CD4-positive, alpha-beta T cell treated with Interleukin-4 for 1 hour (primary cell): ENCODE data around the gene ALG6.
A peak's percentile ranks its signal among the peaks of the same experiment; 100 is the strongest.

ENCODE experiments used
- DNase-seq, 2 donors: peaks; one replicate each; pipeline ENCODE4 v3.0.0-alpha.2; 2020 to 2022

The ALG6 gene

GRCh38 chr1:63367215-63368103 lies at the start of gene ALG6:
TSS of gene ALG6 (plus strand) at chr1:63367627. CDS start at chr1:63370978, 3,351 bp downstream.
- DNase-seq = peak; percentile 91 to 92

- DNase-seq = no peak
These were observed 49.6 kb upstream of the ALG6 start for GRCh38 chr1:63317817-63318152.

DNA sequence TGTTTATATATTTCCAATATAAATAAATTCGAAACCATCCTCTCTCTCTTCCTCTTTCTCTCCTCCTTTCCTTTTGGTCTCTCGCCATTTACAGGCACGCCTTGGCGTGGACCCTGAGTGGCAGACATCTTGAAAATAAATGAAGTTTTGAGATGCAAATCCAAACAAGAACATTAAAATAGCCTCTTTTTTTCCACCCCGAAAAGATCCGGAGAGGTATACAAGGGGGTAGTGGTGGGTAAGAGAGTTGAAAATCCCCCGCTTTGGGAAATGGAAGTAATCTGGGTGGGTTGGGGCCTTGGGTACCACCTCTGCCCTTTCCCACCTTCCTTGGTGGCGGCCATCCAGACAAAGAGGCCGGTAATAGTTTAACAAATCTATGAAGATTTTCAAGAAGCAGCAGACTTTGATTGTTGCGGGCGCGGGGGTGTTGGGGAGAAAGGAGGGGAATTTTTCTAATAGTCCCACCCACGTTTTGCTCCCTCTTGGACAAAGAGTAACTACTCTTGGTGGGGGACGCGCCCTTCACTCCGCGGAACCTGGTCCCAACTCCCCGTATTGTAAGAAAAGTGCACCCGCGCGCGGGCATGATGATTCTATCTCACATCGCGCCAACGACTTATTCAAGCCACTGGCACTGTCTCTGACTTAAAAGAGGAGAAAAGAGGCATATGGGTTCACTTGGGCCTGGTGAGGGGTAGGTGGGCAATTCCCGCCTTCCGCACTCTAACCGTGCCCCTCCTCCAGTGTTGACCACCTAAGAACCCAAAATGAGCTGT lies 49.0 kb upstream of the ALG6 start:
- no peak for DNase-seq

DNA sequence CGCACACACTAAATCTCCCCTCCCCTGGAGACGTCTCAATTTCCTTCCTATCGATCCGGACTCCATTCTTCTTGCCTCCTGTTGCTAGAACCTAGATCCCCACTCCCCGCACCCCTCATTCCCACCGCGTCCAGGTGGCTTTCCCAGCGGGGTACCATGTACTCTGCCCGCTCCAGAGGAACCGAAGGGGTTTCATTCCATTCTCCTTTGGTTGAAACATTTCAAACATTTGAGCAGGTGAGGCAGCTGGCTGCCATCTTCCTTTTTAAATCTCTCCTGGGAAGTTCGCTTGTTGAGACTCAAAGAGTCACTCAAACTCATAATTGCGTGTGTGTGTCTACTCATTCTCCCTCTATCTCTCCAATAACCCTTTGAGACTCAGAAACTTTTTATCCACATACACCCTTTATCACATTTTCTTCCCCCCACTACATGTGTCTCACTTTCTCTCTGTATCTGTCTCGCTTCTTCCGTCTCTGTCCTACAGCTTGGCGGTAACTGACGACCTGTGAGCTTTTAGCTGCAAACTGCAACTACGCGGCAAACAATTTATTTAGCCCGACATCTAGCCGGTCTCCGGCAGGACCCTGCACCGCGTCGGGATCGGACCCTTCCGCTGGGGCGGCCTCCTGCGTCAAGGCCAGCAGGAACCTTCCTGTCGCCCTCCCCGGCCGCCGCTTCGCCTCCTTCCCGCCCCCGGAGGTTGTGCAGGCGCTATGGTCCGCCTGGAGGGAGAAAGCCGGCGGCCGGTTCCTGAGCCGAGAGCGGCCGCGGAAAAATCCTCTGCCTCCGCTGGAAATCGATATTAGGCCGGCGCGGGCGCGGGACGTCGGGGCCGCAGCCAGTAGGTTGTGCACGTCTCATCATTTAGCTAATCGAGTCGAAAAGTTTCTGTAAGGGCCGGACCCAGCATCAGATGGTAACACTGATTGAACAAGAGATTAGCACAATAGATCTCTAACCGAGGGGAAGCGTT lies 48.1 kb upstream of the ALG6 start:
- no peak for DNase-seq

GRCh38 chr1:63320022-63320721 lies 47.3 kb upstream of the ALG6 start:
- no peak for DNase-seq

DNA sequence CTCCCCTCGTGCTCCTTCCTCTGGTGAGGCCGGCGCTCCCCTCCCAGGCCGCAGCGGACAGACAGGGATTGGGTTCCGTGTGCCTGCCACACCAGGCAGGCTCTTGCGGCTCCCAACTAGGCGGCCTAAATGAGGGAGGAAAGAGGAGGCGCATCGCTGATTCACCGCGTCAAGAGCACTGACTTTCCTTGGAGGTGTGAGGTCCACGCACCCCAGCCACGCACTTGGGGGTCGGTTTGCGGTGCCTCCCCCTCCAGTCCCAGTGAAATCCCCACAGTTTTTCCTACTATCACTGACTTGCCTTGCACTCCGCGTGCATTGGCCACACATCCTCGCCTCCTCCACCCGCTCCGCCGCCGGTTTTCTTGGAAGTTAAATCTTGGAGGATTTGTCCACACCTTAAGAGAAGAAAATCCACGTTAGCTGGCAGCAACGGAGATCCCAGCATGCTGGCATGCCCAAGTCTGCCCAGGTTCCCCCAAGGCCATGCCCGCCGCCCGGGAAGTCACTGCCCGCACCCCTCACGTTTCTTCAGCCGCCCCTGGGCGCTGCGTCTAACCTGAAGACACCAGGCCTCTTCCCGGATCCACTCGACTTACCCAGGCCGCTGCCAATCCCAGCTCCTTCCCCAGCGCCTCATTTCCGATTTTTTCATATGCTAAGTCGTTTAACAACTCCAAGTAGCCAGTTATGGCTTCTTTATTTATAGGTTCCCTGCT lies 46.2 kb upstream of the ALG6 start:
- no peak for DNase-seq

- no peak for DNase-seq
These were observed 45.7 kb upstream of the ALG6 start for GRCh38 chr1:63321785-63322113.

- peak in 1 of 2 donors; percentile 37 for DNase-seq
These were observed 45.1 kb upstream of the ALG6 start, which contains the start of gene FOXD3 for GRCh38 chr1:63322114-63322943. TSS of gene FOXD3 (plus strand) at chr1:63322567. CDS start at chr1:63323059, 492 bp downstream.

- DNase-seq = peak; percentile 41 to 51
These were observed 44.2 kb upstream of the ALG6 start for GRCh38 chr1:63322944-63323864.

DNA sequence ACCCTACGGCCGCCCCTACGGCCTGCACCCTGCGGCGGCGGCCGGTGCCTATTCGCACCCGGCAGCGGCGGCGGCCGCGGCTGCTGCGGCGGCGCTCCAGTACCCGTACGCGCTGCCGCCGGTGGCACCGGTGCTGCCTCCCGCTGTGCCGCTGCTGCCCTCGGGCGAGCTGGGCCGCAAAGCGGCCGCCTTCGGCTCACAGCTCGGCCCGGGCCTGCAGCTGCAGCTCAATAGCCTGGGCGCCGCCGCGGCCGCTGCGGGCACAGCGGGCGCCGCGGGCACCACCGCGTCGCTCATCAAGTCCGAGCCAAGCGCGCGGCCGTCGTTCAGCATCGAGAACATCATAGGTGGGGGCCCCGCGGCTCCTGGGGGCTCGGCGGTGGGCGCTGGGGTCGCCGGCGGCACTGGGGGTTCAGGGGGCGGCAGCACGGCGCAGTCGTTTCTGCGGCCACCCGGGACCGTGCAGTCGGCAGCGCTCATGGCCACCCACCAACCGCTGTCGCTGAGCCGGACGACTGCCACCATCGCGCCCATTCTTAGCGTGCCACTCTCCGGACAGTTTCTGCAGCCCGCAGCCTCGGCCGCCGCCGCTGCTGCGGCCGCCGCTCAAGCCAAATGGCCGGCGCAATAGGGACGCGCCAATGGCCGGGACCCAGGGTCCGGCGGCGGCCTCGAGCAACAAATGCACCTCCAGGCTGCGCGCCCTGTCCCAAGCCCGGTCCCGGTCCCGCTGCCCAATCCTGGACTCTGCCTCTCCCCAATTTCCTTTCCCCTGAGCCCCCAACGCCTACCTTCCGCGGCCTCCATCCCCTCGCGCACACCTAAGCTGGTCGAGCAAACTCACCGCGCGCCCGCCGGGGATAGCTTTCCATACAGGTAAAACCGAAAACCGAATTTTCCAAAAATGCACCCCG lies 43.3 kb upstream of the ALG6 start:
- no peak for DNase-seq

GRCh38 chr1:63324779-63325119 lies 42.7 kb upstream of the ALG6 start:
- no peak for DNase-seq

- DNase-seq = no peak
These were observed 42.0 kb upstream of the ALG6 start for GRCh38 chr1:63325279-63325985.

GRCh38 chr1:63326106-63326472 lies 41.3 kb upstream of the ALG6 start:
- DNase-seq = no peak

- DNase-seq = no peak
These were observed 40.7 kb upstream of the ALG6 start for GRCh38 chr1:63326473-63327380.

DNA sequence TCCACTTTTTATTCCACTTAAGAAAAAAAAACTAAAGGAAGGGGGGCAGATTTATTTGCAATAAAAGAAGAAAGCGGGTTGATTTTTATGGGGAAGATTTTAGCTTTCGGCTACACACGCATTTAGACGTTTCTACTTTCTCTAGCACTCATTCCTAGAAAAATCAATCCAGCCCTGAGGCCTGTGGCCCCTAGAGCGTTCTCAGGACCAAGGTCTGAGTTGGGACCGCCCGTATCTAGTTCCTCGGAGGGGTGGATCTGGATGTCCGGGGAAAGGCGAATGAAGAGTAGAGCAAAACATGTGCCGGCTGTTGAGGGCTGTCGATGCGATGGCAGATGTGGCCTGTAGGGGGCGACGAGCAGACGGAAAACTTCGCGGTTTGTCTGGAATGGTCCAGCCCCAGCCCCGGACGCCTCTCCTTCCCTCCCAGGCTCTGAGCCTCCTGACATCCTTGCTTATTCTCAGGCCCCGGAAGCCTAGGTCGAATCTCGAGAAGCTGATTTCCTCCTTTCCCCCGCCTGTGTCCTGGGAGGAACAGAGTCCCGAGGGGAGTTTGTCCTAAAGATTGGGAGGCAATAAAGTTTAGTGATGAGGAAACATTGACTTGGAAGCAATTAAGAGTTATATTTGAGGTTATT lies 39.9 kb upstream of the ALG6 start:
- DNase-seq = peak in 1 of 2 donors; percentile 32

DNA sequence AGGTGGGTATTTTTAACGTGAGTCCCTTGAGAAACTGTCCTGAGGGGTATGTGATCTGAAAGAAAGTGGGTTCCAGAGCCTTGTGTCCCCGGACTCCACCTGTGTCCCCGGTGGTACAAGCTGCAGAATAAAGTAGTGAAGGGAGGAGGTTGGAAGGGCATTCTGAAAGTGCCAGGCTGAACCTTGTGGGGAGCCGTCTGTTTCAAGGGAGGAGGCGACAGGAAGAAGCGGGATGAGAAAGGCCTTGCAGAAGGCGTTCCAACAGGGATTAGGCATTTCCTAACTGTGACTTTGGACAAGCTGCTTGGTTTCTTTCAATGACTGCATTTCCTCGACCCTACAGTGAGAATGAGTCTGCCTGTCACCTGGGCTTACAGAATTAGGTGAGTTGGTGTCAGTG lies 39.3 kb upstream of the ALG6 start:
- no peak for DNase-seq
